Measurements from ENCODE around the gene MRPL23.

The MRPL23 gene

GRCh38 chr11:1928891-1929541 lies 18.1 kb upstream of the MRPL23 start:
- TF ChIP-seq FOXP2 (optimal IDR thresholded peaks at IDR 0.05; ENCODE audit: borderline replicate concordance, extremely low read depth, extremely low read length, insufficient read depth): no peak
- no peak for TF ChIP-seq TAF1 (IDR thresholded peaks at IDR 0.05; ENCODE audit: borderline replicate concordance, insufficient read depth, low read length)
- TF ChIP-seq POLR2AphosphoS5 (IDR thresholded peaks at IDR 0.05; ENCODE audit: low read depth, low read length): no peak
- TF ChIP-seq REST (IDR thresholded peaks at IDR 0.05; ENCODE audit: insufficient read depth in 1 of 2, low read depth in 2 of 2, low read length in 2 of 2): no peak
- TF ChIP-seq SIN3A (IDR thresholded peaks at IDR 0.05; ENCODE audit: borderline replicate concordance, insufficient read depth, low read length): no peak

- TF ChIP-seq FOXP2 (optimal IDR thresholded peaks at IDR 0.05; ENCODE audit: borderline replicate concordance, extremely low read depth, extremely low read length, insufficient read depth): no peak
- TF ChIP-seq TAF1 (IDR thresholded peaks at IDR 0.05; ENCODE audit: borderline replicate concordance, insufficient read depth, low read length): no peak
- TF ChIP-seq POLR2AphosphoS5 (IDR thresholded peaks at IDR 0.05; ENCODE audit: low read depth, low read length): no peak
- TF ChIP-seq SIN3A (IDR thresholded peaks at IDR 0.05; ENCODE audit: borderline replicate concordance, insufficient read depth, low read length): no peak
- no peak for TF ChIP-seq REST (IDR thresholded peaks at IDR 0.05; ENCODE audit: insufficient read depth in 1 of 2, low read depth in 2 of 2, low read length in 2 of 2)
These were observed 17.3 kb upstream of the MRPL23 start for GRCh38 chr11:1929621-1930461.

GRCh38 chr11:1930462-1930830 lies 16.7 kb upstream of the MRPL23 start:
- no peak for TF ChIP-seq TAF1 (IDR thresholded peaks at IDR 0.05; ENCODE audit: borderline replicate concordance, insufficient read depth, low read length)
- no peak for TF ChIP-seq POLR2AphosphoS5 (IDR thresholded peaks at IDR 0.05; ENCODE audit: low read depth, low read length)
- no peak for TF ChIP-seq SIN3A (IDR thresholded peaks at IDR 0.05; ENCODE audit: borderline replicate concordance, insufficient read depth, low read length)
- TF ChIP-seq REST (IDR thresholded peaks at IDR 0.05; ENCODE audit: insufficient read depth in 1 of 2, low read depth in 2 of 2, low read length in 2 of 2): no peak
- no peak for TF ChIP-seq FOXP2 (optimal IDR thresholded peaks at IDR 0.05; ENCODE audit: borderline replicate concordance, extremely low read depth, extremely low read length, insufficient read depth)

GRCh38 chr11:1931341-1932104 lies 15.6 kb upstream of the MRPL23 start:
- TF ChIP-seq TAF1 (IDR thresholded peaks at IDR 0.05; ENCODE audit: borderline replicate concordance, insufficient read depth, low read length): no peak
- no peak for TF ChIP-seq SIN3A (IDR thresholded peaks at IDR 0.05; ENCODE audit: borderline replicate concordance, insufficient read depth, low read length)
- TF ChIP-seq POLR2AphosphoS5 (IDR thresholded peaks at IDR 0.05; ENCODE audit: low read depth, low read length): no peak
- TF ChIP-seq REST (IDR thresholded peaks at IDR 0.05; ENCODE audit: insufficient read depth in 1 of 2, low read depth in 2 of 2, low read length in 2 of 2): no peak
- TF ChIP-seq FOXP2 (optimal IDR thresholded peaks at IDR 0.05; ENCODE audit: borderline replicate concordance, extremely low read depth, extremely low read length, insufficient read depth): no peak
